ENCODE data around the gene CHCHD2.
"Not testable (repeated sequence)": the region's sequence is repeated elsewhere in the genome, so short reads cannot be mapped to it uniquely, and the experiment has no call there.

CHCHD2 gene
- 99.3 to 195 (median 121) reads per million in 3 donors for total RNA-seq

GRCh38 chr7:56106108-56107073 lies at the start of gene CHCHD2:
Gene CHCHD2 (minus strand): TSS chr7:56106476. CDS start chr7:56106413, 63 bp downstream.
- Histone ChIP-seq H3K27me3 (replicated peaks; ENCODE audit: control insufficient read depth, insufficient read depth, low read length, poor library complexity, severe bottlenecking) (no peaks in the 10 kb centered on the region), H3K27ac (ENCODE audit: insufficient read depth, low read length, poor library complexity, severe bottlenecking) (peak within 1 kb of the TSS; percentile 93), H3K36me3 (ENCODE audit: control insufficient read depth, insufficient read depth, low read length) (peaks cover 24% of the 10 kb centered on the region), H3K4me3 (ENCODE audit: insufficient read depth, low read depth, low read length, poor library complexity, severe bottlenecking) (peak within 1 kb of the TSS; percentile 74), H3K9me3 (ENCODE audit: control insufficient read depth, low read length) (no peaks in the 10 kb centered on the region), H3K4me1 (ENCODE audit: control insufficient read depth, insufficient read depth, low read length, poor library complexity, severe bottlenecking) (peaks cover 5% of the 10 kb centered on the region)
- DNase-seq: peak; percentile 86 to 92 (median 90)

GRCh38 chr7:56131062-56131461 lies 24.8 kb upstream of the CHCHD2 start:
- H3K9me3 ChIP-seq (ENCODE audit: control insufficient read depth, low read length); DNase-seq; H3K4me1 ChIP-seq (ENCODE audit: control insufficient read depth, insufficient read depth, low read length, poor library complexity, severe bottlenecking); H3K27ac ChIP-seq (ENCODE audit: insufficient read depth, low read length, poor library complexity, severe bottlenecking); H3K4me3 ChIP-seq (ENCODE audit: insufficient read depth, low read depth, low read length, poor library complexity, severe bottlenecking); H3K27me3 ChIP-seq (replicated peaks; ENCODE audit: control insufficient read depth, insufficient read depth, low read length, poor library complexity, severe bottlenecking); H3K36me3 ChIP-seq (ENCODE audit: control insufficient read depth, insufficient read depth, low read length): not testable (repeated sequence)

- Histone ChIP-seq H3K27me3 (replicated peaks; ENCODE audit: control insufficient read depth, insufficient read depth, low read length, poor library complexity, severe bottlenecking) (no peaks in the 10 kb centered on the region), H3K4me1 (ENCODE audit: control insufficient read depth, insufficient read depth, low read length, poor library complexity, severe bottlenecking) (no peaks in the 10 kb centered on the region), H3K9me3 (ENCODE audit: control insufficient read depth, low read length) (no peaks in the 10 kb centered on the region)
These were observed 21.1 kb upstream of the CHCHD2 start for GRCh38 chr7:56127241-56127975.

GRCh38 chr7:56125831-56126230 lies 19.6 kb upstream of the CHCHD2 start:
- H3K27ac ChIP-seq (ENCODE audit: insufficient read depth, low read length, poor library complexity, severe bottlenecking): no peak overlapping the region
- no peaks in the 10 kb centered on the region for H3K27me3 ChIP-seq (replicated peaks; ENCODE audit: control insufficient read depth, insufficient read depth, low read length, poor library complexity, severe bottlenecking)
- H3K4me1 ChIP-seq (ENCODE audit: control insufficient read depth, insufficient read depth, low read length, poor library complexity, severe bottlenecking): no peaks in the 10 kb centered on the region
- H3K9me3 ChIP-seq (ENCODE audit: control insufficient read depth, low read length): no peaks in the 10 kb centered on the region
- no peaks in the 10 kb centered on the region for H3K36me3 ChIP-seq (ENCODE audit: control insufficient read depth, insufficient read depth, low read length)
- H3K4me3 ChIP-seq (ENCODE audit: insufficient read depth, low read depth, low read length, poor library complexity, severe bottlenecking): no peak overlapping the region
- DNase-seq: no peak

More at GRCh38 chr7:56127241-56127975, 21.1 kb upstream of the CHCHD2 start:
- Histone ChIP-seq H3K36me3 (ENCODE audit: control insufficient read depth, insufficient read depth, low read length) (no peaks in the 10 kb centered on the region), H3K27ac (ENCODE audit: insufficient read depth, low read length, poor library complexity, severe bottlenecking) (no peak overlapping the region), H3K4me3 (ENCODE audit: insufficient read depth, low read depth, low read length, poor library complexity, severe bottlenecking) (no peak overlapping the region)
- DNase-seq: no peak

- Histone ChIP-seq H3K4me1 (ENCODE audit: control insufficient read depth, insufficient read depth, low read length, poor library complexity, severe bottlenecking) (no peaks in the 10 kb centered on the region), H3K4me3 (ENCODE audit: insufficient read depth, low read depth, low read length, poor library complexity, severe bottlenecking) (no peak overlapping the region), H3K9me3 (ENCODE audit: control insufficient read depth, low read length) (no peaks in the 10 kb centered on the region), H3K27me3 (replicated peaks; ENCODE audit: control insufficient read depth, insufficient read depth, low read length, poor library complexity, severe bottlenecking) (no peaks in the 10 kb centered on the region), H3K36me3 (ENCODE audit: control insufficient read depth, insufficient read depth, low read length) (no peaks in the 10 kb centered on the region), H3K27ac (ENCODE audit: insufficient read depth, low read length, poor library complexity, severe bottlenecking) (no peak overlapping the region)
- DNase-seq: no peak
These were observed 18.7 kb upstream of the CHCHD2 start for GRCh38 chr7:56124981-56125380.

GRCh38 chr7:56121440-56121839 lies 15.2 kb upstream of the CHCHD2 start:
- Histone ChIP-seq H3K27me3 (replicated peaks; ENCODE audit: control insufficient read depth, insufficient read depth, low read length, poor library complexity, severe bottlenecking) (peaks cover under 1% of the 10 kb centered on the region), H3K9me3 (ENCODE audit: control insufficient read depth, low read length) (no peaks in the 10 kb centered on the region), H3K36me3 (ENCODE audit: control insufficient read depth, insufficient read depth, low read length) (no peaks in the 10 kb centered on the region), H3K4me3 (ENCODE audit: insufficient read depth, low read depth, low read length, poor library complexity, severe bottlenecking) (no peak overlapping the region), H3K27ac (ENCODE audit: insufficient read depth, low read length, poor library complexity, severe bottlenecking) (no peak overlapping the region), H3K4me1 (ENCODE audit: control insufficient read depth, insufficient read depth, low read length, poor library complexity, severe bottlenecking) (no peaks in the 10 kb centered on the region)
- no peak for DNase-seq

GRCh38 chr7:56115852-56116538 lies 9.7 kb upstream of the CHCHD2 start, which contains the start of gene NUPR2:
Gene NUPR2 (minus strand): TSS chr7:56116417. CDS start chr7:56116314, 103 bp downstream.
- H3K27ac ChIP-seq (ENCODE audit: insufficient read depth, low read length, poor library complexity, severe bottlenecking): no peak within 1 kb of the TSS
- no peak for DNase-seq
- no peaks in the 10 kb centered on the region for H3K4me1 ChIP-seq (ENCODE audit: control insufficient read depth, insufficient read depth, low read length, poor library complexity, severe bottlenecking)
- peaks cover 6% of the 10 kb centered on the region for H3K27me3 ChIP-seq (replicated peaks; ENCODE audit: control insufficient read depth, insufficient read depth, low read length, poor library complexity, severe bottlenecking)
- no peaks in the 10 kb centered on the region for H3K9me3 ChIP-seq (ENCODE audit: control insufficient read depth, low read length)
- H3K36me3 ChIP-seq (ENCODE audit: control insufficient read depth, insufficient read depth, low read length): no peaks in the 10 kb centered on the region
- H3K4me3 ChIP-seq (ENCODE audit: insufficient read depth, low read depth, low read length, poor library complexity, severe bottlenecking): no peak within 1 kb of the TSS

GRCh38 chr7:56112244-56112643 lies 6.0 kb upstream of the CHCHD2 start:
- DNase-seq; H3K4me3 ChIP-seq (ENCODE audit: insufficient read depth, low read depth, low read length, poor library complexity, severe bottlenecking); H3K27ac ChIP-seq (ENCODE audit: insufficient read depth, low read length, poor library complexity, severe bottlenecking); H3K9me3 ChIP-seq (ENCODE audit: control insufficient read depth, low read length); H3K36me3 ChIP-seq (ENCODE audit: control insufficient read depth, insufficient read depth, low read length); H3K27me3 ChIP-seq (replicated peaks; ENCODE audit: control insufficient read depth, insufficient read depth, low read length, poor library complexity, severe bottlenecking); H3K4me1 ChIP-seq (ENCODE audit: control insufficient read depth, insufficient read depth, low read length, poor library complexity, severe bottlenecking): not testable (repeated sequence)

- Histone ChIP-seq H3K36me3 (ENCODE audit: control insufficient read depth, insufficient read depth, low read length) (no peaks in the 10 kb centered on the region), H3K4me1 (ENCODE audit: control insufficient read depth, insufficient read depth, low read length, poor library complexity, severe bottlenecking) (peaks cover under 1% of the 10 kb centered on the region), H3K27ac (ENCODE audit: insufficient read depth, low read length, poor library complexity, severe bottlenecking) (no peak overlapping the region), H3K27me3 (replicated peaks; ENCODE audit: control insufficient read depth, insufficient read depth, low read length, poor library complexity, severe bottlenecking) (no peaks in the 10 kb centered on the region), H3K9me3 (ENCODE audit: control insufficient read depth, low read length) (no peaks in the 10 kb centered on the region), H3K4me3 (ENCODE audit: insufficient read depth, low read depth, low read length, poor library complexity, severe bottlenecking) (no peak overlapping the region)
- no peak for DNase-seq
These were observed 4.3 kb upstream of the CHCHD2 start for GRCh38 chr7:56110611-56111010.

Data from effector memory CD4-positive, alpha-beta T cell (primary cell).